DMS153 treated with DMSO at 0.1 percent for 48 hours (cell line): Measurements from ENCODE around the gene DCLK2.
A peak's percentile ranks its signal among the peaks of the same experiment; 100 is the strongest.

Experiments used
- DNase-seq: peaks from one replicate; lab custom pipeline; 2025; ENCODE audit not compliant: unreplicated experiment; lab: John Stamatoyannopoulos, UW

The DCLK2 gene

DNA sequence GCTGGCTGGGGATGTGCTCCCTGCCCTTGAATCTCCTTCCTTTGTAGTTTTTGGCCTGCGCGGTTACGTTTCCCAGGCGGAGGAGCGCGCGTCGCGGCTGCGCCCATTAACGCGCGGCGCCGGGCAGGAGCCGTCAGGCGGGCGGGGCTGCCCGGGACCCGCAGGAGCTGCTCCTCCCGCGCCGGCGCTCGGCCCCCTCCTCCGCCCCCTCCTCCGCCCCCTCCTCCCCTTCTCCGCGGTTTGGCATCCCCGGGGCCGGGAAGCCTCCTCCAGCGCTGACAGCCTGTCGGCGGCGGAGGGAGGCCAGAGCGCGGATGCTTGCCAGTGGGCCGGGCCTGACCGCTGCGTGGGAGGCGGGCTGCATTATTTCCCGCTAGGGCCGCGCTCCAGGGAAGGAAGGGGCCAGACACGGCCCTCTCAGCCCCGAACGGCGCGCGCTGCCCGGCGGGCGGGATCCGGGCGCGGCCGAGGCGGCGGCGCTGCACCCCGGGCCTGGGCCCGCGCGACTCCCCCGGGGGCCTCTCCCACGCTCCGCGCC lies at the start of gene DCLK2:
TSS of gene DCLK2 (plus strand) at position 405 of the 538 bp plus-strand sequence. CDS start 583 bp downstream, outside the sequence.
- DNase-seq = peak; percentile 13

DNA sequence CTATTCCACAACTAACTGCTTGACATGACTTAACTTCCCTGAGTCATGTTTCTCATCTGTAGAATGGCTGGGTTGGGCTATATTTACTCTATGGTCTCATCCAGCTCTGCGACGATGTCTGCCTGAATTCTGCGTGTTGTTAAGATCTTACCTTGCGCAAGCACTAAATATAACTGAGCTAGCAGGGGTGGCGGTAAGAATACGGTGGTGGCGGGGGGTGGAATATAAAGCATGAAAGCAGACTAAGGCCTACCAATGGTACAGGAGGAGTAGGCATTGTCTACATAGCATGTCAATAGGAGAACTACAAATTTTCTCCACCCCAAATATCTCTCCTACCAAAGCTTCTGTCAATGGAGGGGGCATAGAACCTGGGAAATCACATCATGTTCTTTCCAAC lies 45.7 kb upstream of the DCLK2 start:
- DNase-seq = no peak

DNA sequence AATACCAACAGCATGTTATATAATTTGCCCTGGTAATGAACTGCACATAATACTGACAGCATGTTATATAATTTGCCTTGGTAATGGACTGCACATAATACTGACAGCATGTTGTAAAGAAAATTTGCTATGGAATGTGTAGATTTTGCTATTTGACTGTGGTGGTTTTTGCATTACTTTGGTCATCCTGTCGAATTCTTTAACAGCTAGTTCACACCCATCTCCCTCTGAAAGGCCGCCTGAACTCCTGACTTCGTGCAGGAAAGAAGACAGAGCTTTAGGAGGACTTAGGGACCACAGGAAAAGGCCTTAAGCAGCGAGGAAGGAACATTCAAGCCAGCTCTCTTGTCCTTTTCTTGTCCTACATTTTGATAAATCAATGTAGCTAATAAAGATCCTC lies 45.2 kb upstream of the DCLK2 start:
- no peak for DNase-seq

DNA sequence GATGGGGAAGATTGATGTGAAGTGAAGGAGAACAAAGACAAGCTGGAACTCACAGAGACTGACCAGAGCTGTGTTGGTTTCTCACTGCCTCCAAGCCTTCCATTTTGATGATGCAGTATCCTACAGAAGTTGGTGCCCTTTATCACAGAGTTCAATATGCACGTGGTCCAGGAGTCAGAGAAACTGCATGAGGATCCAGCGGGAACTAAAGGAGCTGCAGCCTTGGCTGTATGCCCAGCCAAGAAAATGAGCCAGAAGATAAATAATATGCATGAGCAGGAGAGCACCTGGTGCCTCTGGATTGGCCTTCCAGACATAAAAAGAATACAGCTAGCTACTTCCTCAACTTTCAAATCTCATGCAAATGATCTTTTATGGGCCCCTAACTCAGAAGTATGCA lies 44.3 kb upstream of the DCLK2 start:
- DNase-seq = peak; percentile 21

DNA sequence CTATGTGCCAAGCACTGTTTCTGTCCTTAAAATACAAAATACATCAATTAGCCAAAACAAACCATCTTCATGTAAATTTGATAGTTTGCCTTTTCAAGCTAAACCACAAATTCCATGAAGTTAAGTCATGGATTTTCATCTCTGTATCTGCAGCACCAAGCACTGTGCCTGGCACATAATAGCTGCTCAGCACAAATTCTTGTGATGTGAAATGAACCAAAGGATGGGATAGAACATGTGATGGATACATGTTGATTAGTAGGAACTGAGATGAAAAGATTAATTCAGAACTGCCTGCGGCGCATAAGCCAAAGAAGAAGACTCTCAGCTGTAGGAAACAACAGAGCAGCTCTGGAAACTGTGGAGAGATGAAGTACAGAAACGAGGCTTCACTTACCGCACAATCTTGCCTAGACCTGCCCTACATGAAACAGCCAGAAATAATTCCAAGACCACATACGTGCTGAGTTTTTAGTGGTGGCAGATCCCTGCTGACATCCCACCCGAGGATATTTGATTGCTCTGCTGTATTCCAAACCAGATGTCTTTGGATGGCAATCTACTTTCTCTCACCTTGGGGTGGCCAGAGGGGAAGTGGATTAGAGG lies 40.9 kb upstream of the DCLK2 start:
- no peak for DNase-seq

DNA sequence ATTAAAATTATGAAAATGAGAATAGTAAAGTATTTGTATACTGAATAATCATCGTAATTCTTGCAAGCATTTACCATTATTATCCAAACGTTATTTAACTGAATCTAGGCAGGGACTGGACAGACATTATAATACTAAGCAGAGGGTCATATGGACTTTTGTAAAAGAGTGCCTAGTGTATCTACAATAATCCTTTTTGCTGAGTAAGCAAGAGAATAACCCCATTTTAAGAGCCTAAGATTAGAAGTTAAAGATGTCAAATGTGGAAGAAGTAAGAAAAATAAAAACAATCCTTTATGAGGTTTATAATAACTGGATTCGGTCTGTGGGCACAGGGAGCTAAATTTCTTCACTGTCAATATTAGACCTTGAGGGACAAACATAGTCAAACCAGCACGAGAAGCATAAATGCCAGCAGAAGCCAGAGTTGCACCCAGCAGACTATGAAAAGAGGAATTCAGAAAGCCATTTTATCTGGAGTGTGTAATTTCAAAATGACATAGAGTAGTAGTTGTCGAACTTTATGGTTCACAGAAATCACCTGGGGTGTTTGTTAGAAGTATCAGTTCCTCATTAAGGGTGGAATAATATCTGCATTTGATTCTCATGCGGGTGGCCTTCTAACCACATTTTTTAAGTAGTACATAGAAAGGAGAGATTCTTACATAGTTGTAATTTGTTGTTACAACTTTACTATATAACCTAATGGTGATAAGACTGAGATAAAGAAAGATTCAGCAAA lies 39.7 kb upstream of the DCLK2 start:
- no peak for DNase-seq

DNA sequence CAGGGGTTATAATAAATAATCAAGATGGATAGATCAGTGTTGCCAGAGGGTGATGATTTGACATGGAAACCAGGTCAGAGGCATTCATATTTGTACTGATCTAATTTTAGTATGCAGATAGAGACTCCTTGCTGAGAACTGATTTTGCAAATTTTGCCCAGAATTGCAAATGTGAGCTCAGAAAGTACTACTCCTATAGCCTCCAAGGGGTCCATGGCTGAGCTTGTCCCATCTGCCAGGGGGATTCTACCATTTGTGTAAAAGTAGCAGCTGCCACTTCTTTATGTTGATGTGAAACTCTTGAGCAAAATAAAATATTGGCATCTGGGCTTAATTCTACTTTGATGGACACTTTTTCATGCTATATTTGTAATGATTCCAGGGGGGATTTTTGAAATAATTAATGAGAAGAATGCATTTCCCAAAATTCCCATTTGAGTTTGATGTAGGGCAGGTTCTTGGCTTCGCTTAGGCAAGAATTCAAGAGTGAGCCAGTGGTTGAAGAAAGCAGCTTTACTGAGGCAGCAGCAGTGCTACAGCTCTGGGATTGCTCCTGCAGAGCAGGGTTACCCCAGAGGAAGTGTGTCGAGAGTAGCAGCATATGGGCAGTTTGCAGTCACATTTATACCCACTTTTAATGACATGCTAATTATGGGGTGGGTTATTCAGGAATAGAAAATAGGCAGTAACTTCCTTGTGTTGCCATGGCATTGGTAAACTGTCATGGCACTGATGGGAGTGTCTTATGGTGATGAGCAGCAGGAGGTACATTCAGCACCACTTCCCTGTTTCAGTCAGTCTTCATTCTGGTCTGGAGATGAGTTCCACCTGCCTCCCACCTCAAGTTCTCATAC lies 38.7 kb upstream of the DCLK2 start:
- DNase-seq = no peak

DNA sequence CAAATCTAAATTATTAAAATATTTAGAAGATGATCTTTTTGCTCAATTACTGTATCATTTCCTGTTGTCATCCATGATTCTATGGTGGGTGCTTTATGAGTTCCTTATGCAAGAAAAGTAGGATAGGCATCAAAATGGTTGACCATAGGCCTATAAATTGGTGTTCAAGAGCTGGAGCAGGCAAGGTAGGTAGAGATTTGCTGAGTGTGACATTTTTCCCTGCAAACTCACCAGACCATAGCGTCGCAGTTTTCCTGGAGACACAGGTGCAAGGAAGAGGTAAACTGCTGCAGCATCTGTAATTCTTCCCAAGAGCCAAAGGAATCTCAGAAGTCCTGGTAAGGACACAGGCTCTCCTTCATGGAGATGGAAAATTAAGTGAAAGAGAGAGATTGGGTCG lies 33.7 kb upstream of the DCLK2 start:
- no peak for DNase-seq

DNA sequence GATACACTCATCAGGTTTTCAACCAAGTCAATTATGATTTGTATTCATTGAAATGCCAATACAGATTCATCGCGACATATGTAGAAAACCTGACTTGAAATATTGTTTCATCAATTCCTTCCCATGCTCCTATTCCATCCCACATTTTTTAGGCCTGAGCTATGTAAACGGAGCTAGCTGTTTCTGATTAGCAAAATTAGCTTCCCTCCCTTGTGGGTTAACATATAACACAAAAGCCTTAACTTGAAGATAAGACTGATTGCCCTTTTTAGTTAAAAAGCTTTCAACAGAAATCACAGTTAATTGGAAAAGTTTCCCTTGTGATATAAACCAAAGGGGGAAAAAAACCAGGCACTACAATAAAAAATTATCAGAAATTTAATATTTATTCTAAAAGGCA lies 32.8 kb upstream of the DCLK2 start:
- DNase-seq = no peak

DNA sequence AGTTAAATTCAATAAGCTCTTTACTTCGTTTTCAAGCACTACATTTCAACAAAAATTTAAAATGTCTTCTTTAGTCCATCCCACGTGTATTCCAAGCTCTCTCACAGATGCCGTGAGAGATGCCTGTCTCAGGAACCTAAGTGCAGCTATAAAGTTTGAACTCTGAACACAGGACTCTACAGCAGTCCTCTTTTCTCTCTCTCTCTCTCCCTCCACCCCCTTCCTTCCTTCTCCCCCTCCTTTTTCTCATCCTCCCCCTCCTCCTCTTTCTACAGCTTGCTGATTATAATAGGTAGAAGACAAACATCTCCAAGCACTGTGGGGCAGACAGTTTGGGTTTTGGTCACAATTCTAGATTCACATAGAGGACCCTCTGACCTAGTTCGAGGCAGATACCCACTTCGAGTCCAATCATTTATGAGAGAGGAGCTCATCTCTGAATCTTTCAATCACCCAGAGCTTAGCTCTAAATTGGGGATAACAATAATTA lies 31.5 kb upstream of the DCLK2 start:
- DNase-seq = no peak

DNA sequence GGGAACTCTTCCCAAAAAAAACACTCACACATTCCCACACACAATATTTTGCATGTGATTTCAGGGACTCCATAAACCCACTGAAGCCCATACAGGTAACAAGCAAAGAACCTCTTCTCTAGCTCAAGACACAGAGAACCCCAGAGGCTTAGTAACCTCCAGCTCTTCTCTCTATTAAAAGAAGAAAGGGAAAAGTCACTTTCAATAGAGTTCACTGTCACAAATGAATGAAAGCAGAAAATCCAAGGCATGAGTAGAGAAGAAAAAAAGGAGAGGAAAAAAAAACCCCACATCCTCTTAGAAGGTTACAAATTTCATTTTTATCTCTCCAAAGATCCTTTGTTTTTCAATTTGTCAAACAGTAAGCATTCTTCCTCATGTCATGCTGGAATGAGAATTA lies 30.7 kb upstream of the DCLK2 start:
- no peak for DNase-seq

DNA sequence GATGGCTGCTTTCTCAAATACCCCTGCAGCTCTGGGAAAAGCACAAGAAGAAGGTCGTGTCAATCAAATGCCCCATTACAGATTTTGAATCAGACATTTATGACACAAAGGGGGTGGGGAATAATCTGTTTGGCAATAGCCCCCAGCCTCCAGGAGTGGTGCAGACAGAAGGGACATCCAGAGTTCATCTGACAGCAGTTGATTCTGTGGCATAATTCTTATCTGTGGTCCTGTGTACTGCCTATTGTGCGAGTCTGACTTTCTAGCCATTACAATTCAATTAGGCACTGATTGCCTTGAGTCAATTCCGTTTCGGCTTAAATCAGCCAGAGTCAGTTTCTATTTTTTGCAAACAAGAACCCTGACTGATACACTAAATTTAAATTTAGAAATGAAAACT lies 28.6 kb upstream of the DCLK2 start:
- DNase-seq = no peak

DNA sequence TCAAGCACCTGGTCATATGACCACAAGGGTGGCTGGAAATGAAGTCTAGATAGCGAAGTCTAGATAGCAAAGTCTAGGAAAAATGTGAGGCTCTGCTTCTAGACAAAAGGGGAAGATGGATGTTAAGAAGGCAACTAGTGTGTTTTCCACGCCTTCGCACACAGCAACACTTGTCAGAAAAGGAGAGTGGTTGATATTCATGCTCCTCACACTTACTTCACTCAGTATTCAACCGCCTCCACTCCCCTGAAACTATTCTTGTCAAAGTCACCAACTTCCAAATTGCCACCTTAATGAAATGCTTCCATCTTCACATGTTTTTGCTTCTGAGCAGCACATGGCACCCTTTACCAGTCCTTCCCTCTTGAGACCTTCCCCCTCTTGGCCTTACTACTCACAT lies 27.7 kb upstream of the DCLK2 start:
- DNase-seq = no peak

DNA sequence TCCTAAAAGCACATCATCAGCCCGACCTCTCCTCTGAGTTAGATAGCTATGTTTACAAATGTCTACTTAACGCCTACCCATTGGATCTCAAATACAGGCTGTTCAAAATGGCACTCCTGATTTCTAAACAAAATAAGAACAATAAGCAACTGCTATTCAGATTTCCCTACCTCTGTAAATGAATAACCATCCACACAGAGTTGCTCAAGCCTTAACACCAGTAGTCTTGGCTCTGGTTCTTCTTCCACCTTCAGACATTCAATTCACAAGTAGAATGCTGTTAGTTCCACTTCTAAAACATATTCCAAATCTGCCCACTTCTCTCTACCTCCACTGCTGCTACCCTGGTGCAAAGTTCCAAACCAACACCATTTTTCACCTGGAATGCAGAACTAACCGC lies 27.1 kb upstream of the DCLK2 start:
- DNase-seq = no peak

DNA sequence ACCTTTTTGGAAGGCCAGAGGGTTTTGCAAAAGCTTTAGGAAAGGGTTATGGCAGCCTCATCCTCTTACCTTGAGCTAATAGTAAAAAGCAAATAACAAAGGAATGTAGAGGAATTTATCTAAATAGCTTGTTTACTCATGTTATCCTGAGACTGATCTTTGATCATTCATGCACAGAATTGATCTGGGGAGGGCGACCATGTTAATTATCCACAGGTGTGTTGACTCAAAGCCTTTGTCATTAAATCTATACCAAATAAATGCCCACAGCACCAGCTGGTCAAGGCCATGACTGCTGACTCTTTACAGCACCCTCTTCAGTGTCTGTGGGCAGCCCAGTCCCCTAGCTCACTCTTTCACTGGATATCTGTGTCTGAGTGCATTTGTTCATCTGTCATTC lies 22.8 kb upstream of the DCLK2 start:
- DNase-seq = no peak

DNA sequence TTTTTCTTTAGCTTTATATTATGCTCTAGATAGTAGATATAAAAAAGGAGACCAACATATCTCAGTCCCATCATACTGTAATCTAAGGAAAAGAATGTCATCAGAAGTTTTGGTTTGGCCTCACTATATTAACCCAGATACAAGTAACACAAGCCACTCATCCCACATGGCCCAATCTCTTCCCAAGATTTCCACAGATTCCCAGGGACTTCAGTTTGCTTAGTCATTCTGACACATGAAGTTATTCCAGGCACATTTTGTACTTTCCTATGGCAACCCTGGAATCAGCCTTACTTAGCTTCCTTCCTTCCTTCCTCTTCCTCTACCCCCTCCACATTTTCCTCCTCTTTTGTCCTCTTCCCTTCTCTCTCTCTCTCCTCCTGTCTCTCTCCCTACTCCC lies 21.7 kb upstream of the DCLK2 start:
- no peak for DNase-seq

DNA sequence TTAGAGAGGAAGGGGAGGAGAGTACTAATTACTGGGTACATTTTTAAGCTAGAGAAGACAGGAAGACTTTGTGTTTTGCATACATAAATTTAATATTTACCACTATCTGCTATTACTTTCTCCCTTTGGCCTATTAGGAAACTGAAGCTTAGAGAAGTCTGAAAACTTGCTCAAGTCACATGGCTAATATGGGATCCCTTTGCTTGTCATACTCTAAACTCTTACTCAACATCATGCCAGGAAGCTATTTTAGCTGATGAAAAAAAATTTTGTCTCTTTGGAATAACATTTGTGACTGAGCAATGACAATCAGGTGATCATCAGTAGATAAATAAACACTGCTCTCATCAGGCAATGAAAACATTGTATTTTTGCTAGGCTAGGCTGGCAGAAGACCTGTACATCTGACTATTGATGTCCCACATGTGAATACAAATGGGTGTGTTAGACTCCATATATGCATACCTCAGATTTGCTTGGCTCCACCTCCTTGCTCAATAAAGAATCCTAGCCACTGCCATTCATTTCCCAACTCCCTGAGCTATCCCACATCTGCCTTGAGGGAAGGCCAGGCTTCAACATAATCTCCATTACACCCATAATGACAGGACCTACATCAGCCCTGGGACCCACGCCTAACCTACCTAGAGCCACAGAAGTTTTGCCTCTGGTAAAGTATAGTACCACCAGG lies 17.0 kb upstream of the DCLK2 start:
- DNase-seq = no peak

DNA sequence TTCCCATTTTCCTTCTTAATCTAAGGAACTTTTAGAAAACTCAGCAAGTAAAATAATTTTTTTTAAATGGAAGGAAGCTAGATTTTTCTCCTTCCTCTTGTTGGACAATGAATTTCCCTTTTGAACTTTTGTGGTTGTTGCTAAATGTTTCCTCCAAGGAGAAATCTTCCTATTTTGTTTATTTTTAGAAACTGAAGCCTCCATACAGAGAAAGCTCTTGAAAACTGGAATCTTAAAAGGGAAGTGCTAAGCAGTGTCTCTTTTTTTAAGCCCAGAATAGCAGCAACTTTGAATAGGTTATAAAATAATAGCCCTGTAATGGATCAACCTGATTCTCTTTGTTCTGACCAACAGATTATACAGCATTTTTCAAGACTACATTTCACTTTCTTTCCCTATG lies 15.1 kb upstream of the DCLK2 start:
- no peak for DNase-seq

DNA sequence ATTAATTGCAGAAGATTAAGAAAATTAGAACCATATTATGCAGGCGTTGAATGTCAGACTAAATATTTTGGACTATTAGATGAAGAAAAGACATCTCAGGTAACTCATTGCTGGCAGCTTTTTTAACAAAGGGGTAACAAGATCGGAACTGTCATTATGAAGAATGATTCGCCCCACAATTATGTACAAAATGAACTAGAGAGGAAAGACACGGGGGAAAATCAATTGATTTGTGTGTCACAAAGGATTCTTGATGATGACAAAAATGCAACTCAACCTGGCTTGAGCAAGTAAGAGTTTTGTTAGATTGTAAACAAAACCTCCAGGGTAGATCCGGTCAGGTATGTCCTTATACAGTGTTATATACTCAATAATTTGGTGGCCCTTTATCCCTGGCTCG lies 12.5 kb upstream of the DCLK2 start:
- DNase-seq = no peak

DNA sequence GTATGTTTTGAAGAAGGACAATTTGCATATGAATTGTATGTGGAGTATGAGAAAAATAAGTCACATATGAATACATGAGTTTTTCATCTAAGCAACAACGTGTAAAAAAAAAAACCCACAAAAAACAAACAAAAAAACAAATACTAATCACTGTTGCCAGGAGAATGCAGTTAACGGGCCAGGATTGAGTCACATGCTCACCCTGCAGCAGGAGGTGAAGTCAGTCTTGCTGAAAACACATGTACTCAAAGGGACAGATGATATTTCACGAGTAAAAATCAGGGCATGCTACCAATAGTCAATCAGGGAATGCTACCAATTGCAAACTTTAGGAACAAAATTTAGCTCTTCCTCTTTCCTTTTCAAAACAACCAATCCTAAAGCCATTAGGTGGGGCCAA lies 10.4 kb upstream of the DCLK2 start:
- DNase-seq = no peak

DNA sequence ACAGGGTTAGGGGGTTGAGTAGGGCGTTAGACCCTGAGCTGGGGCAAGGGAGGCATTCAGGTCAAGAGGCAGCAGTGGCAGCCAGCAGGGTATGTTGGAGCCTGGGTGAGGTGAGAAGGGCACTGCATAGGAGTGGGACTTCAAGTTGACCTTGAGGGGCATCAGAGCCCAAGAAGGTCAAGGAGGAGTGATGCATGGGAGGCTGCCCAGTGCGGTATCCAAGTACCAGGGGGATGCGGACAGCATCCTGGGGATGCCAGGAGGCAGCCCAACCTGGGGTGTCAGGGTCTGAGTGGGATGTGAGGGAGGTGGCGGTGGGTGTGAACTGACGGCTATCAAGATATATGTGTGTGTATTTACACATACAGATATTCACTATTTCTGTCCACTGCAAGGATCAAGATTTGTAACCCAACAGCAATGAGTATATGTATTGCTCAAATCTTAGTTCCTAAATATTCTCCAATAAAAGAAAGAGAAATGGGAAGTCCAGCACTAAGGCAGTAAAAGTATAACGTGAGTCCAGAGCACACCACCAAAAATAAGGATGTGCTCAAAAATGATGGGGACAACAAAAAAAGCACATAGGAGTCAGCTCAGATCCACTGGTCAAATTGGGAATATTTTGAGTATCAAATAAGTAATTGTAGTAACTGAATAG lies 9.8 kb upstream of the DCLK2 start:
- DNase-seq = no peak
